Activated B cell treated with CpG ODN at 0.5 μM for 24 hours (primary cell): ENCODE data around the gene VGLL4. TPM values are rescaled to one million over a fixed set of nuclear protein-coding genes. Genes with fewer than 3 reads are reported as not detected.
"Not testable (repeated sequence)": the region's sequence is repeated elsewhere in the genome, so short reads cannot be mapped to it uniquely, and the experiment has no call there.

Source experiments
- ATAC-seq: fragments of 200-7000 bp; cut with Tn5 transposase; one replicate; pipeline ENCODE4 v1.10.0; 2021; ENCODE audit warnings: low read depth, mild to moderate bottlenecking, moderate library complexity
- CTCF ChIA-PET: fragments of 350-600 bp; sonication (Branson Sonifier 250); formaldehyde crosslinking; loops from one replicate; lab custom pipeline; 2021; ENCODE audit warnings: antibody characterized with exemption; lab: Charles Lee
- POLR2A ChIA-PET: fragments of 350-600 bp; sonication (Branson Sonifier 250); formaldehyde crosslinking; loops from one replicate; lab custom pipeline; 2021; ENCODE audit warnings: antibody characterized with exemption; lab: Charles Lee
- DNase-seq: peaks from one replicate; pipeline ENCODE4 v3.0.0; 2022
- H3K27ac Mint-ChIP-seq: one replicate; pipeline ENCODE4 v1.8.0; 2020; ENCODE audit warnings: mixed read lengths
- H3K27me3 Mint-ChIP-seq: one replicate; pipeline ENCODE4 v1.8.0; 2021; ENCODE audit warnings: mixed read lengths
- H3K36me3 Mint-ChIP-seq: one replicate; pipeline ENCODE4 v1.8.0; 2021; ENCODE audit warnings: low read depth, mixed read lengths
- H3K4me1 Mint-ChIP-seq: one replicate; pipeline ENCODE4 v1.8.0; 2021; ENCODE audit warnings: mixed read lengths
- H3K4me3 Mint-ChIP-seq: one replicate; pipeline ENCODE4 v1.8.0; 2020; ENCODE audit warnings: mild to moderate bottlenecking, mixed read lengths
- H3K9me3 Mint-ChIP-seq: one replicate; pipeline ENCODE4 v1.8.0; 2020; ENCODE audit warnings: mixed read lengths
- CTCF ChIP-seq: fragments of 200-600 bp; IDR thresholded peaks from one replicate; pipeline ENCODE4 v1.8.0; 2022; ENCODE audit warnings: antibody characterized with exemption, mild to moderate bottlenecking
- intact Hi-C: fragments of 100-400 bp; cut with micrococcal nuclease; formaldehyde crosslinking; loops from one replicate; pipeline ENCODE4 v1.15.1; 2024
- total RNA-seq: library from RNA; stranded (reverse); gene quantifications from 2 replicates; pipeline ENCODE4 v1.2.3, GENCODE V29; 2022

The VGLL4 gene
- total RNA-seq, 1 donor from 2014 or later, result 19.3 TPM

- Mint-ChIP-seq H3K27ac (no peak overlapping the region), H3K9me3 (no peaks in the 10 kb centered on the region), H3K36me3 (peaks cover 18% of the 10 kb centered on the region), H3K27me3 (no peaks in the 10 kb centered on the region), H3K4me3 (no peak overlapping the region), H3K4me1 (no peaks in the 10 kb centered on the region)
- no peak for TF ChIP-seq CTCF
- ChIA-PET CTCF (no interaction called here), POLR2A (no interaction called here)
- DNase-seq, result no peak
- intact Hi-C loops, result no loop called here
- ATAC-seq, result no peak
These were observed 129.4 kb downstream of the VGLL4 start for GRCh38 chr3:11514191-11514821.

- TF ChIP-seq CTCF, result no peak
- Mint-ChIP-seq H3K4me3 (no peak overlapping the region), H3K27me3 (no peaks in the 10 kb centered on the region), H3K36me3 (peaks cover 18% of the 10 kb centered on the region), H3K27ac (no peak overlapping the region), H3K4me1 (no peaks in the 10 kb centered on the region), H3K9me3 (no peaks in the 10 kb centered on the region)
- no peak for ATAC-seq
- intact Hi-C loops, result no loop called here
- CTCF ChIA-PET, result no interaction called here
- DNase-seq, result no peak
- POLR2A ChIA-PET, result no interaction called here
These were observed 129.9 kb downstream of the VGLL4 start for GRCh38 chr3:11513817-11514135.

- H3K9me3 Mint-ChIP-seq, CTCF ChIA-PET, intact Hi-C loops, POLR2A ChIA-PET, H3K4me1 Mint-ChIP-seq, DNase-seq, ATAC-seq, H3K4me3 Mint-ChIP-seq, H3K27me3 Mint-ChIP-seq, H3K27ac Mint-ChIP-seq: not testable (repeated sequence)
- peaks cover 18% of the 10 kb centered on the region for H3K36me3 Mint-ChIP-seq
These were observed 130.4 kb downstream of the VGLL4 start for GRCh38 chr3:11513125-11513816.

GRCh38 chr3:11511606-11512005 is 132.1 kb downstream of the VGLL4 start:
- peaks cover 18% of the 10 kb centered on the region for H3K36me3 Mint-ChIP-seq
- H3K9me3 Mint-ChIP-seq, H3K27ac Mint-ChIP-seq, H3K4me1 Mint-ChIP-seq, H3K4me3 Mint-ChIP-seq, DNase-seq, ATAC-seq, H3K27me3 Mint-ChIP-seq, CTCF ChIA-PET, intact Hi-C loops, POLR2A ChIA-PET: not testable (repeated sequence)

- no peak for TF ChIP-seq CTCF
- Mint-ChIP-seq H3K27ac (no peak overlapping the region), H3K36me3 (peaks cover 18% of the 10 kb centered on the region), H3K4me1 (no peaks in the 10 kb centered on the region), H3K4me3 (no peak overlapping the region), H3K27me3 (no peaks in the 10 kb centered on the region), H3K9me3 (no peaks in the 10 kb centered on the region)
- ChIA-PET POLR2A (no interaction called here), CTCF (no interaction called here)
- intact Hi-C loops, result no loop called here
- ATAC-seq, result no peak
- DNase-seq, result no peak
These were observed 133.4 kb downstream of the VGLL4 start for GRCh38 chr3:11510356-11510755.

GRCh38 chr3:11510001-11510340 is 133.7 kb downstream of the VGLL4 start:
- H3K4me3 Mint-ChIP-seq, result no peak overlapping the region
- ATAC-seq, result no peak
- H3K27me3 Mint-ChIP-seq, result no peaks in the 10 kb centered on the region
- H3K4me1 Mint-ChIP-seq, result no peaks in the 10 kb centered on the region
- intact Hi-C loops, result no loop called here
- no peaks in the 10 kb centered on the region for H3K9me3 Mint-ChIP-seq
- H3K27ac Mint-ChIP-seq, result no peak overlapping the region
- ChIA-PET CTCF (no interaction called here), POLR2A (no interaction called here)
- peaks cover 18% of the 10 kb centered on the region for H3K36me3 Mint-ChIP-seq
- TF ChIP-seq CTCF, result no peak
- DNase-seq, result no peak
